ENCODE measurements around the gene TIGD4.
"Not testable (repeated sequence)": the region's sequence is repeated elsewhere in the genome, so short reads cannot be mapped to it uniquely, and the experiment has no call there.

TIGD4 gene

GRCh38 chr4:152778656-152779512 lies 646 bp downstream of the TIGD4 start:
- no peak for DNase-seq

GRCh38 chr4:152777488-152777887 lies 2.0 kb downstream of the TIGD4 start:
- no peak for DNase-seq

GRCh38 chr4:152776352-152776751 lies 3.2 kb downstream of the TIGD4 start:
- DNase-seq, result no peak

GRCh38 chr4:152773953-152774352 lies 5.6 kb downstream of the TIGD4 start:
- no peak for DNase-seq

GRCh38 chr4:152773339-152773738 lies 6.2 kb downstream of the TIGD4 start:
- no peak for DNase-seq

GRCh38 chr4:152771741-152772533 lies 7.6 kb downstream of the TIGD4 start:
- DNase-seq, result no peak

- not testable (repeated sequence) for DNase-seq
These were observed 14.3 kb downstream of the TIGD4 start for GRCh38 chr4:152765069-152765737.

GRCh38 chr4:152763796-152764195 lies 15.7 kb downstream of the TIGD4 start:
- no peak for DNase-seq

GRCh38 chr4:152748619-152749018 lies 30.9 kb downstream of the TIGD4 start:
- no peak for DNase-seq

GRCh38 chr4:152747444-152747843 lies 32.1 kb downstream of the TIGD4 start:
- DNase-seq, result no peak

GRCh38 chr4:152738827-152739226 lies 40.7 kb downstream of the TIGD4 start:
- DNase-seq, result no peak

GRCh38 chr4:152735906-152736305 lies 43.6 kb downstream of the TIGD4 start:
- no peak for DNase-seq

GRCh38 chr4:152735396-152735859 lies 44.1 kb downstream of the TIGD4 start:
- no peak for DNase-seq

- DNase-seq, result no peak
These were observed 44.9 kb downstream of the TIGD4 start for GRCh38 chr4:152734699-152735050.

GRCh38 chr4:152734015-152734698 lies 45.4 kb downstream of the TIGD4 start:
- DNase-seq, result no peak

GRCh38 chr4:152731997-152732396 lies 47.5 kb downstream of the TIGD4 start:
- DNase-seq, result no peak

GRCh38 chr4:152729466-152729865 lies 50.1 kb downstream of the TIGD4 start:
- no peak for DNase-seq

- DNase-seq, result no peak
These were observed 51.2 kb downstream of the TIGD4 start for GRCh38 chr4:152728343-152728742.

GRCh38 chr4:152727784-152728183 lies 51.7 kb downstream of the TIGD4 start:
- no peak for DNase-seq

GRCh38 chr4:152724494-152724893 lies 55.0 kb downstream of the TIGD4 start:
- no peak for DNase-seq

- DNase-seq, result no peak
These were observed 56.3 kb downstream of the TIGD4 start for GRCh38 chr4:152723236-152723635.

GRCh38 chr4:152719801-152720556 lies 59.6 kb downstream of the TIGD4 start:
- DNase-seq, result no peak

Measured in NCI-H1436 treated with DMSO at 0.1 percent for 48 hours (cell line).